Liver (tissue), 9 donors: Measurements from ENCODE around the gene CDHR4. TPM values are rescaled to one million over a fixed set of nuclear protein-coding genes. Genes with fewer than 3 reads are reported as not detected.
"Not testable (repeated sequence)": the region's sequence is repeated elsewhere in the genome, so short reads cannot be mapped to it uniquely, and the experiment has no call there.

Source experiments
- DNase-seq: peaks from one replicate; pipeline ENCODE4 v3.0.0-alpha.2; 2017; ENCODE audit warnings: low spot score
- H3K27ac ChIP-seq, 2 donors: one replicate each; pipeline ENCODE4 v1.7.0; 2013; ENCODE audit warnings: inconsistent platforms in 2 of 2, low read length in 2 of 2, control low read depth in 1 of 2, low read depth in 1 of 2, mild to moderate bottlenecking in 1 of 2
- H3K27me3 ChIP-seq, 4 donors: one replicate each; pipeline versions ENCODE4 v1.6.1 to v1.7.0; 2013; ENCODE audit warnings: low read length in 3 of 4, inconsistent platforms in 1 of 4, mild to moderate bottlenecking in 1 of 4, moderate library complexity in 1 of 4; ENCODE audit not compliant: control insufficient read depth in 4 of 4, insufficient read depth in 4 of 4
- H3K36me3 ChIP-seq, 4 donors: one replicate each; pipeline versions ENCODE4 v1.6.1 to v1.7.0; 2013; ENCODE audit warnings: low read length in 3 of 4, mild to moderate bottlenecking in 3 of 4, low read depth in 1 of 4, moderate library complexity in 1 of 4; ENCODE audit not compliant: control insufficient read depth in 4 of 4, insufficient read depth in 3 of 4
- H3K4me1 ChIP-seq, 4 donors: one replicate each; pipeline versions ENCODE4 v1.6.1 to v1.7.0; 2013; ENCODE audit warnings: low read length in 3 of 4, mild to moderate bottlenecking in 3 of 4, moderate library complexity in 1 of 4; ENCODE audit not compliant: control insufficient read depth in 4 of 4, insufficient read depth in 4 of 4
- H3K4me3 ChIP-seq, 3 donors: one replicate each; pipeline versions ENCODE4 v1.6.1 to v1.7.0; 2013; ENCODE audit warnings: low read length in 3 of 3, control low read depth in 1 of 3, low read depth in 1 of 3, mild to moderate bottlenecking in 1 of 3
- H3K9ac ChIP-seq, 2 donors: one replicate each; pipeline ENCODE4 v1.7.0; 2013; ENCODE audit warnings: low read length in 2 of 2, mild to moderate bottlenecking in 2 of 2, moderate library complexity in 2 of 2, control low read depth in 1 of 2, low read depth in 1 of 2
- H3K9me3 ChIP-seq, 4 donors: one replicate each; pipeline versions ENCODE4 v1.6.1 to v1.7.0; 2013; ENCODE audit warnings: low read length in 3 of 4; ENCODE audit not compliant: control insufficient read depth in 4 of 4
- CTCF ChIP-seq: fragments of 150-350 bp; IDR thresholded peaks from 2 replicates; pipeline ENCODE4 v1.5.1; 2017; ENCODE audit warnings: improper control_type of control experiment, low read depth, low read length; ENCODE audit not compliant: missing input control
- EGR1 ChIP-seq, 2 donors: IDR thresholded peaks; 2 replicates each; pipeline ENCODE4 v1.6.1; 2016 to 2018; ENCODE audit warnings: antibody characterized with exemption in 2 of 2, low read depth in 2 of 2
- FOXA1 ChIP-seq: IDR thresholded peaks from 2 replicates; pipeline ENCODE4 v1.6.1; 2016; ENCODE audit warnings: antibody characterized with exemption
- GABPA ChIP-seq, 2 donors: IDR thresholded peaks in 1 of 2; conservative IDR thresholded peaks in 1 of 2; 2 replicates each; pipeline ENCODE4 v1.6.1; 2016; ENCODE audit warnings: antibody characterized with exemption in 2 of 2, mild to moderate bottlenecking in 1 of 2, moderate library complexity in 1 of 2
- HNF4A ChIP-seq, 2 donors: conservative IDR thresholded peaks; 2 replicates each; pipeline ENCODE4 v1.6.1; 2016; ENCODE audit warnings: antibody characterized with exemption in 2 of 2, mild to moderate bottlenecking in 2 of 2
- HNF4G ChIP-seq: IDR thresholded peaks from 2 replicates; pipeline ENCODE4 v1.6.1; 2016; ENCODE audit warnings: antibody characterized with exemption
- JUND ChIP-seq, 2 donors: IDR thresholded peaks; 2 replicates each; pipeline ENCODE4 v1.6.1; 2016; ENCODE audit warnings: antibody characterized with exemption in 2 of 2
- MAX ChIP-seq: IDR thresholded peaks from 2 replicates; pipeline ENCODE4 v1.6.1; 2016; ENCODE audit warnings: antibody characterized with exemption
- NR2F2 ChIP-seq: IDR thresholded peaks from 2 replicates; pipeline ENCODE4 v1.6.1; 2016; ENCODE audit warnings: antibody characterized with exemption
- RAD21 ChIP-seq, 2 donors: IDR thresholded peaks; 2 replicates each; pipeline ENCODE4 v1.6.1; 2016; ENCODE audit warnings: antibody characterized with exemption in 2 of 2, mild to moderate bottlenecking in 2 of 2
- REST ChIP-seq: IDR thresholded peaks from 2 replicates; pipeline ENCODE4 v1.6.1; 2016; ENCODE audit warnings: antibody characterized with exemption, mild to moderate bottlenecking
- SP1 ChIP-seq: IDR thresholded peaks from 2 replicates; pipeline ENCODE4 v1.6.1; 2018; ENCODE audit warnings: antibody characterized with exemption, mild to moderate bottlenecking
- TAF1 ChIP-seq: conservative IDR thresholded peaks from 2 replicates; pipeline ENCODE4 v1.6.1; 2016; ENCODE audit warnings: antibody characterized with exemption, mild to moderate bottlenecking
- YY1 ChIP-seq: IDR thresholded peaks from 2 replicates; pipeline ENCODE4 v1.6.1; 2016; ENCODE audit warnings: antibody characterized with exemption, mild to moderate bottlenecking
- ZBTB33 ChIP-seq: IDR thresholded peaks from 2 replicates; pipeline ENCODE4 v1.6.1; 2016; ENCODE audit warnings: antibody characterized with exemption
- WGBS: extraction: QIAGEN DNeasy Blood & Tissue Kit; methylation state at CpG from one replicate; pipeline ENCODE4 v1.1.7; 2013; 5-methylcytosine and 5-hydroxymethylcytosine counted together
- polyA plus RNA-seq, 2 donors: library from polyadenylated mRNA; stranded (reverse) in 1 of 2; unstranded in 1 of 2; fragments of 200-250 nt in 1 of 2; fragments of >200 nt in 1 of 2; fragmentation: Nextera tagmentation in 1 of 2; extraction: Ambion mirVana in 1 of 2; gene quantifications; one replicate each; pipeline versions ENCODE4 v1.2.1 to v1.2.3, GENCODE V29; 2013 to 2015
- total RNA-seq, 2 donors: library from RNA; depleted of rRNA; stranded (reverse); fragments of >200 nt; gene quantifications; one replicate each; pipeline ENCODE4 v1.2.3, GENCODE V29; 2014
- donor health status: healthy.
- donor health status: healthy.
- donor health status: healthy.
- donor health status: healthy.
- donor health status: healthy.

The CDHR4 gene
- total and polyA plus RNA-seq, 4 donors: not detected

GRCh38 chr3:49826016-49826415 is 26.3 kb upstream of the CDHR4 start:
- no peak overlapping the region for H3K27ac ChIP-seq
- H3K27me3 ChIP-seq: no peaks in the 10 kb centered on the region
- H3K36me3 ChIP-seq: no peaks in the 10 kb centered on the region
- no peak for DNase-seq
- WGBS: 90% methylated on average over 6 of the region's 6 CpGs
- no peaks in the 10 kb centered on the region for H3K4me1 ChIP-seq
- no peak overlapping the region for H3K9ac ChIP-seq
- TF ChIP-seq YY1: no peak
- no peak for TF ChIP-seq NR2F2
- no peak for TF ChIP-seq RAD21 (IDR thresholded peaks at IDR 0.05)
- no peak for TF ChIP-seq SP1
- TF ChIP-seq CTCF: no peak
- TF ChIP-seq TAF1: no peak
- no peak for TF ChIP-seq ZBTB33
- no peak overlapping the region for H3K4me3 ChIP-seq
- H3K9me3 ChIP-seq: no peaks in the 10 kb centered on the region

- H3K9me3 ChIP-seq, H3K27me3 ChIP-seq, H3K9ac ChIP-seq, DNase-seq, H3K4me1 ChIP-seq, H3K27ac ChIP-seq, H3K36me3 ChIP-seq, H3K4me3 ChIP-seq: not testable (repeated sequence)
- 96% methylated on average over 3 of the region's 3 CpGs for WGBS
Measured at GRCh38 chr3:49823131-49823530, 23.5 kb upstream of the CDHR4 start.

- Histone ChIP-seq H3K36me3 (peaks cover 2 to 16% (median 10%) of the 10 kb centered on the region in 4 donors), H3K27ac (peak within 1 kb of the TSS; percentile 64 to 65), H3K9ac (peak within 1 kb of the TSS; percentile 63 to 79), H3K4me3 (peak within 1 kb of the TSS; percentile 45 to 79 (median 51)), H3K4me1 (peaks cover 0 to 34% (median 16%) of the 10 kb centered on the region in 4 donors), H3K9me3 (no peaks in the 10 kb centered on the region), H3K27me3 (no peaks in the 10 kb centered on the region)
- DNase-seq: peak; percentile 50
- WGBS: 12% methylated on average over 9 of the region's 9 CpGs
- TF ChIP-seq ZBTB33: no peak
- peak; percentile 28 to 39 for TF ChIP-seq HNF4A (conservative IDR thresholded peaks at IDR 0.05)
- no peak for TF ChIP-seq EGR1 (IDR thresholded peaks at IDR 0.05; ENCODE audit: low read depth in 2 of 2)
- TF ChIP-seq REST: peak; percentile 52
- no peak for TF ChIP-seq MAX
- no peak for TF ChIP-seq HNF4G
- no peak for TF ChIP-seq FOXA1
- no peak for TF ChIP-seq CTCF
- peak in 1 of 2 donors; percentile 34 for TF ChIP-seq RAD21 (IDR thresholded peaks at IDR 0.05)
- TF ChIP-seq JUND (IDR thresholded peaks at IDR 0.05): no peak
- peak in 1 of 2 donors; percentile 41 for TF ChIP-seq GABPA (IDR thresholded peaks at IDR 0.05 in 1 of 2, conservative IDR thresholded peaks at IDR 0.05 in 1 of 2)
Measured at GRCh38 chr3:49813497-49814174, 14.0 kb upstream of the CDHR4 start, which contains the start of gene UBA7. Gene UBA7 (minus strand): TSS chr3:49813953. CDS start chr3:49813787, 166 bp downstream.
